8988T (cell line): ENCODE results near the gene CYP3A4.

Experiments used
- DNase-seq: peaks from one replicate; pipeline ENCODE4 v3.0.0; 2011

Gene CYP3A4

DNA sequence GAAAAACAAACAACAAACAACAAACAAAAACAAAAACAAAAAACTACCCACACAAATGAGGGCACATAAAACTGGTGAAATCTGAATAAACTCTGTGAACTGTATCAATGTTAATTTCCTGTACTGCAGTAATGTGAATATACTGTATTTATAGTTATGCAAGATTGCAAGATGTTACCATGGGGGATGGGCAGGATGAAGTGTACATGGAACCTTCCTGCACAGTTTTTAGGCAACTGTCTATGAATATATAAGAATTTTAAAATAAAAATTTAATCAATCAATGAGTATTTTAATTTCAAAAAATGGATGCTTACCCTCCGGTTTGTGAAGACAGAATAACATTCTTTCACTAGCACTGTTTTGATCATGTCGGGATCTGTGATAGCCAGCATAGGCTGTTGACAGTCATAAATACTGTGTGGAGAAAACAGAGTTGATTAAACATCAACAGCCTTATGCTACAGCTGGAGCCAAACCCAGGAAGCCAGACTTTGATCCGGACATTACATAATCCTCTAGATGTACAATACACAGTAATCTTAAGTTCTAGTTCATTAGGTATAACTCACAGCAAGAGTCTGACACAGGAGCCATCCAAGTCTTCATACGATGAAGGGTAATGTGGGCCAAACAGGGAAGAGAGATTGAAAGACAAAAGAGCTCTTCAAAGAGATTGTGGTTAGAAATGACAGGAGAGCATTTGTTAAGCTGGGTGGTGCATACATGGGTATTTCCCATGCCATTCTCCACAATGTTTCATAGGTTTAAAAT is 63.8 kb downstream of the CYP3A4 start:
- no peak for DNase-seq

DNA sequence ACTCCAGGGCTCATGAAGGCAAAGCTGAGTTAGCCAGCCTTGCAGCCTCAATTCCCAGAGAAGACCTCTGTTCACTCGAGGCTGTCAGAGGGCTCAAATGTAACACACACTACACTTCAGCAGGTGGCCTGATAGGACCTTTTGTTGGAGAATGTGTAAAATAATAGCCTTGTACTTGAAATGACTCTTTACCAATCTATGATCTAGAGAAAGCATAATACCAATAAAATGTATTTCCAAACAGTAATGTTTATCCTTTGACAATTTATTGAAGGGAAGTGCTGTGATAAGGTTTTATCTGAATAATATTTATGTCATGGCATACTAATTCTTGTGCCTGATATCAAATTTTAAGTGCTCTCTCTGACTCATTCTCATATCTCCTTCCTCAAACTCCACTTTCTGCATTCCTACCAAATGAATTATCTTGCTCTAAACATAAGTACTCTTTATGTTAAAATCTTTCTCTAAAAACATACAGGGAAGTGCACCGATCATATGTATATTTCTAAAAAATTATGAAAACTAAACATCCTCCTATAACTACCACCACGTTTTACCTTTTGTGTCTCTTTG is 69.9 kb downstream of the CYP3A4 start:
- no peak for DNase-seq

DNA sequence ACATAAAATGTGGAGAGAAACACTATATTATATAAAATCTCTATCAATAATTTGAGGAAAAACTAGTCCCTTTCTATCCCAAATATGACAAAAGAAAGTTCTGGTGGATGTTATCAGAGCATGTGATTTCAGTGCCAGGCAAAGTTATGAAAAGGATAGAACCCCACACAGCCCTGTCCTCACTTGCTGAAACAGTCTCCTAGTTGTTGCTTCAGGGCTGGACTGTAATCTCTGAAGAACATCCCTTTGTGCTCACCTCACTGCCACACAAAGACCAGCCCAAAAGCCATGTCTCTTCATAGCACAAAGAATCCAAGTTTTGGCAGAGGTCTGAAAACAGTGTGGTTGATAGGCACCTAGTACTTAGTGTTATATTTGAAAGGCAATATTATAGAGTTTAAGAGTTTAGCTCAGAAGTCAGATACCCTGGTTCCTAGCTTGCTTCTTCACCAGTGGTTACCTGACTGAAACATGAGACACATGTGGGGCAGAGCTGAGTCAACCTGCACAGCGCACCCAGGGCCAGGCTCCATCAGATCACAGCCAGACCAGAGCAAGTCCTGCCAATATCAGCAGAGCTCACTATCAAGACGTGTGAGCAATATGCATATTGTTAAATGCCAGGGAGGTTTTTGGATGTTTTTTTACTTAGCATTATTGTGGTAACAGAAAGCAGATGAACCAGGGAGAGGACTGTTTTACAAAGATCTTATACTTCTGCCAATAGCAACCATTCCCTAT is 74.0 kb downstream of the CYP3A4 start:
- no peak for DNase-seq

DNA sequence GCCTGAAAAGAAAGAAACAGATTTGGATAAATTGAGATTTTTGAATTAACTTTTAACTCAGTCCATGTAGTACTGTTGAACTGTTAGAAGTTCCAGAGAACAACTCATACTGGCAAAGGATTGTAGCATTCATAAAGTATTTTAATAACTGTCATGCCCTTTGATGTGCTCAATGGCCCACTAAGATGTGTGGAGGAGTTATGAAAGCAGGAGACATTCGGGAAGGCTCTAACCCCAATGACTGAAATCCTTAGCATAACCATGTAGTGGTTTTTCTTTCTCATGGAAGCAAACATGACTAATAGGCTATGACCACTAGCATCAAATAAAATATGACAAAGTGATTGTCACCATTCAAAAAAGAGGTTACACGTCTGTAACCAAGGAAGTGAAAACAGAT is 74.7 kb downstream of the CYP3A4 start:
- DNase-seq = no peak

DNA sequence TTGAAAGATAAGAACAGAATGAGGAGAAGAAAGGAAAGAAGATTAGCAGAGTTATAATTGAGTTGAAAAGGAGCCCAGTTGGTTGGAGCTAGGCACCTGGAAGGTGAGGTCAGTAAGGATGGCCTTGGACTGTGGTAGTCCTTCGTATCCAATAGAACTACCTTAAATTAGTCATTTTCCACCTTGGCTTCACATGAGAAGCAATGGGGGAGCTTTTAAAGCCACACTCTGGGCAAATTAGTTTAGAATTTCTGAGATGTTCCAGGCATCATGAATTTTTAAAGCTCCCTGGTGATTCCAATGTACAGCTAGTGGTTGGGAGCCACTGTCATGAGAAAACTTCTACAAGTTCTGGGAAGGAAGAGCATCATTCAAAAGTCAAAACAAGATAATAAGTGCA is 76.9 kb downstream of the CYP3A4 start:
- no peak for DNase-seq
